Cardiac fibroblast (primary cell): ENCODE data around the gene UBE2QL1.

ENCODE experiments used
- DNase-seq, 2 donors: peaks; one replicate each; pipeline versions ENCODE4 v3.0.0 to v3.0.0-alpha.2; 2010; ENCODE audit warnings: low read depth in 2 of 2
- H3K4me3 ChIP-seq, 2 donors: replicated peaks in 1 of 2; 1 replicate in 1 of 2; 2 replicates in 1 of 2; pipeline ENCODE4 v1.5.1; 2011; ENCODE audit warnings: low read depth in 2 of 2, low read length in 2 of 2, mild to moderate bottlenecking in 2 of 2, moderate library complexity in 1 of 2
- TF ChIP-seq, protein P1 (sequence below): IDR thresholded peaks from one replicate; pipeline ENCODE4 v1.5.1; 2011; ENCODE audit warnings: low read depth, mild to moderate bottlenecking, low read length, inconsistent platforms

Gene UBE2QL1

DNA sequence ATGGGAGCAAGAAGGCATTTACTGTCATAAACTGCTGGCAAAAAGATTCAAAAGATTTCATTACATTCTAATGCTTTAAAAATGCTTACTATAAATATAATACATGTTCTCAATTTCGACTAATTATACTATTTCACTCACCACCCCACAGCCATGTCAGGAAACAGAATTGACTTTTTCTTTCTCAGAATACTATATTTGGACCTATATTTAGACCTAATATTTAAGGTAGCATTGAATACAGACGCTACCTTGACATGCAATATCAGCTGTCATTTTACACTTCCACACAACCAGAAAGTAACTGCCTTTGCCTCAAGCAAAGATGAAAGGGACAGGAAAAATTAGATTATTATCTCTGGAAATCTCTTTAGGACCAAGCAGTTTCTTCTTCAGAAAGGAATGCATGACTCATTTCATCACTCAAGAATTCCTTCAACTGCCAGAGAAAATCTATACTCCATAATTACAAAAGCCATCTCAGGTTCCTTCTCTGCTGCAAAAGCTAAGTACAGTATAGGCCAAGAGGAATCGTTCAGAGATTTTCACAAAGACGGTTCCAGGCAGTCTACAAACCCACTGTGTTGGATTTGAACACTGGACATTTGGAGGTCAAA, 11.8 kb upstream of the UBE2QL1 start:
- no peak for DNase-seq
- TF ChIP-seq, protein P1, sequence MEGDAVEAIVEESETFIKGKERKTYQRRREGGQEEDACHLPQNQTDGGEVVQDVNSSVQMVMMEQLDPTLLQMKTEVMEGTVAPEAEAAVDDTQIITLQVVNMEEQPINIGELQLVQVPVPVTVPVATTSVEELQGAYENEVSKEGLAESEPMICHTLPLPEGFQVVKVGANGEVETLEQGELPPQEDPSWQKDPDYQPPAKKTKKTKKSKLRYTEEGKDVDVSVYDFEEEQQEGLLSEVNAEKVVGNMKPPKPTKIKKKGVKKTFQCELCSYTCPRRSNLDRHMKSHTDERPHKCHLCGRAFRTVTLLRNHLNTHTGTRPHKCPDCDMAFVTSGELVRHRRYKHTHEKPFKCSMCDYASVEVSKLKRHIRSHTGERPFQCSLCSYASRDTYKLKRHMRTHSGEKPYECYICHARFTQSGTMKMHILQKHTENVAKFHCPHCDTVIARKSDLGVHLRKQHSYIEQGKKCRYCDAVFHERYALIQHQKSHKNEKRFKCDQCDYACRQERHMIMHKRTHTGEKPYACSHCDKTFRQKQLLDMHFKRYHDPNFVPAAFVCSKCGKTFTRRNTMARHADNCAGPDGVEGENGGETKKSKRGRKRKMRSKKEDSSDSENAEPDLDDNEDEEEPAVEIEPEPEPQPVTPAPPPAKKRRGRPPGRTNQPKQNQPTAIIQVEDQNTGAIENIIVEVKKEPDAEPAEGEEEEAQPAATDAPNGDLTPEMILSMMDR = no peak
- H3K4me3 ChIP-seq = no peak overlapping the region

GRCh38 chr5:6439588-6440550, 8.8 kb upstream of the UBE2QL1 start:
- TF ChIP-seq, protein P1 = no peak
- H3K4me3 ChIP-seq = no peak overlapping the region
- no peak for DNase-seq

GRCh38 chr5:6442333-6442732, 6.3 kb upstream of the UBE2QL1 start:
- no peak for DNase-seq

GRCh38 chr5:6443326-6443725, 5.3 kb upstream of the UBE2QL1 start:
- TF ChIP-seq, protein P1 = no peak
- H3K4me3 ChIP-seq = no peak overlapping the region
- no peak for DNase-seq

More at GRCh38 chr5:6442333-6442732, 6.3 kb upstream of the UBE2QL1 start:
- no peak overlapping the region for H3K4me3 ChIP-seq
- TF ChIP-seq, protein P1 = no peak

DNA sequence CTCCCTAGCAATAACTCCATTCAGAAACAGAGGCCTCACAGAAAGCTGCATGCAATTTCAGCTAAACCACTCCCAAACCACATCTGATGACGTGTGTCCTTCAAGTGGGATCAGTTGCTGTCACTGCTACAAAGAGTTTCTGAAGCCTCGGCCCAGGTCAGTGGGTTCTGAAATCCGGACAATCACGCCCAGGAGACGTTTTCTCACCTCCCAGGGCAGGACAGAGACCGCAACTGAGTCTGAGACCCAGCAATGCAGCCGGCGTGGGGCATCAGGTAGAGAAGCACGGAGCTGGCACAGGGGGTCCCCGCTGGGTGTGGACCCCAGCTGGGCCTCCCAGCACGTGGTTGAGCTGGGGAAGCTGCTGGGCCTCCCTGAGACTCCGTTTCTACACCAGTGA, 2.6 kb upstream of the UBE2QL1 start:
- TF ChIP-seq, protein P1 = no peak
- H3K4me3 ChIP-seq = no peak overlapping the region
- DNase-seq = no peak

- TF ChIP-seq, protein P1 = no peak
- DNase-seq = no peak
- H3K4me3 ChIP-seq = no peak overlapping the region
Observed at GRCh38 chr5:6446626-6447309, 1.9 kb upstream of the UBE2QL1 start.
